Midbrain (tissue), 1 donor: Measurements from ENCODE around the gene CTF1.
A peak's percentile ranks its signal among the peaks of the same experiment; 100 is the strongest.
"Not testable (repeated sequence)": the region's sequence is repeated elsewhere in the genome, so short reads cannot be mapped to it uniquely, and the experiment has no call there.

ENCODE experiments used
- DNase-seq: peaks from one replicate; lab custom pipeline; 2025; lab: John Stamatoyannopoulos, UW

Gene CTF1

GRCh38 chr16:30931068-30931650 lies 34.7 kb downstream of the CTF1 start:
- no peak for DNase-seq

- DNase-seq = peak; percentile 44
Measured at GRCh38 chr16:30934827-30935557, 38.6 kb downstream of the CTF1 start.

GRCh38 chr16:30937692-30938091 lies 41.3 kb downstream of the CTF1 start:
- no peak for DNase-seq

- not testable (repeated sequence) for DNase-seq
Measured at GRCh38 chr16:30939571-30939970, 43.2 kb downstream of the CTF1 start.

GRCh38 chr16:30941600-30942425 lies 45.4 kb downstream of the CTF1 start:
- DNase-seq = peak; percentile 40

GRCh38 chr16:30942426-30942806 lies 46.0 kb downstream of the CTF1 start:
- DNase-seq = no peak

GRCh38 chr16:30944352-30944751 lies 47.9 kb downstream of the CTF1 start:
- DNase-seq = no peak

- DNase-seq = no peak
Measured at GRCh38 chr16:30946671-30947540, 50.5 kb downstream of the CTF1 start.

GRCh38 chr16:30947541-30947858 lies 51.1 kb downstream of the CTF1 start:
- no peak for DNase-seq

- DNase-seq = peak; percentile 93
Measured at GRCh38 chr16:30947859-30948666, 51.6 kb downstream of the CTF1 start.

GRCh38 chr16:30948667-30949649 lies 52.5 kb downstream of the CTF1 start, which contains the start of gene ORAI3:
Gene ORAI3 (plus strand): TSS chr16:30949068. CDS start chr16:30949290, 222 bp downstream.
- peak; percentile 63 for DNase-seq

- DNase-seq = no peak
Measured at GRCh38 chr16:30949650-30950515, 53.5 kb downstream of the CTF1 start.

GRCh38 chr16:30950516-30951065 lies 54.2 kb downstream of the CTF1 start:
- no peak for DNase-seq

GRCh38 chr16:30951193-30951592 lies 54.8 kb downstream of the CTF1 start:
- DNase-seq = no peak

- DNase-seq = no peak
Measured at GRCh38 chr16:30951750-30952149, 55.3 kb downstream of the CTF1 start.

GRCh38 chr16:30953111-30953510 lies 56.7 kb downstream of the CTF1 start:
- DNase-seq = no peak
